ENCODE data around the gene GRIN1.

Gene GRIN1

GRCh38 chr9:137182836-137183235 is 43.9 kb downstream of the GRIN1 start:
- DNase-seq (ENCODE audit: low read depth), result no peak

GRCh38 chr9:137183980-137184595 is 45.1 kb downstream of the GRIN1 start:
- H3K4me3 ChIP-seq (ENCODE audit: low read length), result no peak overlapping the region
- DNase-seq (ENCODE audit: low read depth), result no peak

More at GRCh38 chr9:137182836-137183235, 43.9 kb downstream of the GRIN1 start:
- no peak overlapping the region for H3K4me3 ChIP-seq (ENCODE audit: low read length)
- TF ChIP-seq CTCF (conservative IDR thresholded peaks at IDR 0.05; ENCODE audit: low read length), result no peak

GRCh38 chr9:137184881-137185660 is 46.1 kb downstream of the GRIN1 start:
- no peak for TF ChIP-seq CTCF (conservative IDR thresholded peaks at IDR 0.05; ENCODE audit: low read length)
- no peak for DNase-seq (ENCODE audit: low read depth)
- no peak overlapping the region for H3K4me3 ChIP-seq (ENCODE audit: low read length)

More at GRCh38 chr9:137183980-137184595, 45.1 kb downstream of the GRIN1 start:
- TF ChIP-seq CTCF (conservative IDR thresholded peaks at IDR 0.05; ENCODE audit: low read length), result no peak

- DNase-seq (ENCODE audit: low read depth), result no peak
- no peak for TF ChIP-seq CTCF (conservative IDR thresholded peaks at IDR 0.05; ENCODE audit: low read length)
- no peak overlapping the region for H3K4me3 ChIP-seq (ENCODE audit: low read length)
These were observed 47.0 kb downstream of the GRIN1 start for GRCh38 chr9:137185921-137186320.

GRCh38 chr9:137186385-137186784 is 47.4 kb downstream of the GRIN1 start:
- DNase-seq (ENCODE audit: low read depth), result no peak
- no peak for TF ChIP-seq CTCF (conservative IDR thresholded peaks at IDR 0.05; ENCODE audit: low read length)
- H3K4me3 ChIP-seq (ENCODE audit: low read length), result no peak overlapping the region

GRCh38 chr9:137187386-137187785 is 48.4 kb downstream of the GRIN1 start:
- no peak for DNase-seq (ENCODE audit: low read depth)
- peak overlapping the region; percentile 96 for H3K4me3 ChIP-seq (ENCODE audit: low read length)
- no peak for TF ChIP-seq CTCF (conservative IDR thresholded peaks at IDR 0.05; ENCODE audit: low read length)

GRCh38 chr9:137188086-137188489 is 49.1 kb downstream of the GRIN1 start:
- no peak for TF ChIP-seq CTCF (conservative IDR thresholded peaks at IDR 0.05; ENCODE audit: low read length)
- peak overlapping the region; percentile 96 for H3K4me3 ChIP-seq (ENCODE audit: low read length)
- DNase-seq (ENCODE audit: low read depth), result no peak

Data from AG10803 (cell line).